ENCODE data around the gene EFCAB8.

- TF ChIP-seq CTCF (IDR thresholded peaks at IDR 0.05; ENCODE audit: low read depth, low read length, poor library complexity, severe bottlenecking) (no peak), EZH2phosphoT487 (IDR thresholded peaks at IDR 0.05; ENCODE audit: borderline replicate concordance, low read length) (no peak)
Measured at GRCh38 chr20:32908334-32909292, 49.9 kb downstream of the EFCAB8 start.
